Activated CD8-positive, alpha-beta memory T cell treated with anti-CD3 and anti-CD28 coated beads for 24 hours (primary cell): ENCODE results near the gene FOXJ2.
"Not testable (repeated sequence)": the region's sequence is repeated elsewhere in the genome, so short reads cannot be mapped to it uniquely, and the experiment has no call there.

Experiments
- DNase-seq: peaks from one replicate; pipeline ENCODE4 v3.0.0-alpha.2; 2020

The FOXJ2 gene

GRCh38 chr12:8031017-8031416, 1.5 kb upstream of the FOXJ2 start:
- DNase-seq: not testable (repeated sequence)

DNA sequence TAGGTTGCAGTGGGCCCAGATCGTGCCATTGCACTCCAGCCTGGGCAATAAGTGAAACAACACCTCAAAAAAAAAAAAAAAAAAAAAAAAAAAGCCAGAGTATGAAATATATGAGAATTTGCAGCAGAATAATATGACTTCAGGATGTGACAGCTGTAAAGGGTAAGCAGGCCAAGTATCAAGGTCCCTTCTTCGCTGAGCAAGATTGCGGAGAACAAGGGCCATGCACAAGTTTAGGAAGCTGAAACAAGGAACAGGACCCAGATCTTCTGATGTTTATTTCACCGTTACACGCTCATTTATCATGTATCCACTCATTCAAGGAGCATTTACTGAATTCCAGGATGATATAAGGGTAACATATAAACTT, 659 bp upstream of the FOXJ2 start:
- no peak for DNase-seq

DNA sequence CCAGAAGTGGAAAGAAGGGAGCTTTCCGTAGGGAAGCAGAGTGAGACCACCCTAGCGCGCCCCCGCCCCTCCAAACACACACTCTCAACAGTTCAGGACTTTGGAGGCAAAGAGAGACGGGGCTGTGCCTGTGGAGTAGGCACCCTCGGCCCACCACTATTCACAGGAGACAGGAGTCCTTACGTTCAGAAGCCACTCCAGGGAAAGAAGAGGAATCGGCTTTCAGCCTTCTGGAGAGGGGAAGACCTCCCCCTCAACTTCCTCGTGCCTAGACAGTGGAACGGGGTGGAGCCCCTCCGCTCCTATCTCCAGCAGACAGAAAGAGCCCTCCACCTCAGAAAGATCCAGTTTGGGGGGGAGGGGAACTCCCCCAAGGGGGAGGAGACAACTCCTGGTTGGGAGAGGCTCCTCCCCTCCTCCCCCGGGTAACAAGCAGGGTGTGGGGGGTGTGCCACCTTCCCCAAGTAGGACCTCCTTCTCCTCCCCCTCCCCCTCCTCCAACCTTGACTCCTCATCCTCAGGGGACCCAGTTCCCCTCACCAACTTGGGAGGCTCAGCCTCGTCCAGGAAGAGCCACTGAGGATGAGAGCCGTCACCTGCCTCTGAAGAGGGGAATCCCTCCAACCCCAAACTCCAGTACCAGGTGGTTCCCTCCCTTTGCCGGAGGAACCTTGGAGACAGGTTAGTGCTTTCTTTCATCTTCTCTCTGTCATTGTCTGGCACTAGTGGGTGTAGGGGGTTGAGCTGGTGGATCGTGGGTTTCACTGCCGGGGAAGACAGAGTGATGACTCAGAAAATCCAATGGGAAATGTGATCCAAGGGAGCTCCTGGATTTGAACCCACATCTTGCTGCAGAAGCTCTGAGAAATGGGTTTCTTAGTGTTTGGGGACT, 883 bp downstream of the FOXJ2 start:
- peak; percentile 76 for DNase-seq

GRCh38 chr12:8034802-8035201, 2.3 kb downstream of the FOXJ2 start:
- DNase-seq: no peak

- no peak for DNase-seq
Measured at GRCh38 chr12:8035440-8036010, 3.0 kb downstream of the FOXJ2 start.

GRCh38 chr12:8036346-8036745, 3.8 kb downstream of the FOXJ2 start:
- no peak for DNase-seq

DNA sequence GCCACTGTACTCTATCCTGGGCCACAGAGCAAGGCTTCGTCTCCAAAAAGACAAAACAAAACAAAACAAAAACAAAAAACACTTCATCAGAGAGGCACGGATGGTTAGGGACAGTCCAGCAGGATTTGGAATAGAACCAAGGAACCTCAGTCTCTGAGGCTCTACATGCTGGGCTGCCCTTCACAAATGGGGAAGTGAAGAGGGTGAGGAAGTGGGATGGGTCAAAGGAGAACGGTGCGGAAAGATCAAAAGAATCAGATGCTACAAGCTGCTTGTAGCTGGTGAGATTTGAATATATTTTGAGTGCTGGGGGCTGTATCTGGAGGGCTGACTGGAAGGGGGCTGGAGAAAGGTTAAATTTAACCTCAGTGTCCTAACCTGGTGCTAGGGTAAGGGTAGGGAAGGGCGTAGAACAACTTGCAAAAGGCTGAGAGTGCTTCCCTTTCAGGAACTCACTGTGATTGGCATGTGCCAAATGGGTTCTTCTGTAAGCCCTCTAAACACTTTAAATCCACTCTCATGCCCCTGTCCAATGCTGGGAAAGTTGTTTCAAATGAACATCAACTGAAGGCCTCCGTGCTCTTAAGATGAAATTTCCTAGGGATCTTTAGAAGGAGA, 4.6 kb downstream of the FOXJ2 start:
- DNase-seq: no peak

DNA sequence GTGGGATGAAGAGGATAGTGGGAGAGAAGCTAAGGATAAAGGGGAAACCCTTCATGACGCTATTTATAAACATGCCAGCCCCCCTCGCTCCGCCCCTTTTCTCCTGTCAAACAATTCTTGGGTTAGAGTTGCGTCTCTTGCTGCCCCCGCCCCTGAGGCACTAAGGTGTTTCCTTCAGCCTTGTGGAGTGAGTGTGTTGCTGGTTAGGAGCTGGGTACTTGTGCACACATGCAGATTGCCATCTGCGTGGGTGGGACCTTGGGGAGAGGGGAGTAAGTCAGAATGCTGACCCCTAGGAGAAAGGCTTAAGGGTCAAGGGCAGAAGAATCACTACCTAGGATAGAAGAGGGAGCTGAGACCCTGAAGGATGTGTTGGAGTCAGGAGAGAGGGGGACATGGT, 5.4 kb downstream of the FOXJ2 start:
- no peak for DNase-seq

- peak; percentile 67 for DNase-seq
Measured at GRCh38 chr12:8038659-8039114, 6.2 kb downstream of the FOXJ2 start.

DNA sequence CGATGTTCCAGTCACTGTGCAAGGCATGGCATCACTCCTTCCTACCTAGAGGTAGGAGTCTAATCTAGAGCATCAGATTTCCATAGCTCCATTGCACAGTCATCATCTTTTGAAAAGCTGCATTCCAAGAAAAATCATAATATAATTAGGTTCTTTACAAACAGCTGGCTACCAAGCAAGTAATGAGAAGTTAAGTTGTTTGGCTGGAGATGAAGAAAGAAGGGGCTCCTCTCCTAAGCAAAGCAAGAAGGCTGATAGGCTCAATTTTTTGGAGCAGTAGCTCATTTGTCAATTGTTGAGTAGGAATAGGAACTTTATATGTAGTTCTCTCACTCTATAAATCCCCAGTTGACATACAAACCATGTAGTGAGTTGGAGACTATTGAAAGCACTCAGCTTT, 8.3 kb downstream of the FOXJ2 start:
- no peak for DNase-seq

- DNase-seq: peak; percentile 91
Measured at GRCh38 chr12:8045952-8046944, 13.7 kb downstream of the FOXJ2 start.

DNA sequence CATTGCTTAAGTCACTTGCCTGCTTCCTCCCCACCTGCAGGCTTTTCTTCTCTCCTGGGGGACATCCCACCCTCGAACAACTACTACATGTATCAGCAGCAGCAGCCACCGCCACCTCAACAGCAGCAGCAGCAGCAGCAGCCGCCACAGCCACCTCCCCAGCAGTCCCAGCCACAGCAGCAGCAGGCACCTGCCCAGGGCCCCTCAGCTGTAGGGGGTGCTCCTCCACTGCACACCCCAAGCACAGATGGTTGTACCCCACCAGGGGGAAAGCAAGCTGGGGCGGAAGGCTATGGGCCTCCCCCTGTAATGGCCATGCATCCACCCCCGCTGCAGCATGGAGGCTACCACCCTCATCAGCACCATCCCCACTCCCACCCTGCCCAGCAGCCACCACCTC, 15.3 kb downstream of the FOXJ2 start:
- no peak for DNase-seq

- no peak for DNase-seq
Measured at GRCh38 chr12:8048906-8049305, 16.4 kb downstream of the FOXJ2 start.

GRCh38 chr12:8050600-8051250, 18.2 kb downstream of the FOXJ2 start:
- DNase-seq: no peak

GRCh38 chr12:8052679-8053078, 20.2 kb downstream of the FOXJ2 start:
- DNase-seq: no peak

GRCh38 chr12:8054816-8055215, 22.3 kb downstream of the FOXJ2 start:
- no peak for DNase-seq

GRCh38 chr12:8057306-8057705, 24.8 kb downstream of the FOXJ2 start:
- no peak for DNase-seq

GRCh38 chr12:8057839-8058238, 25.3 kb downstream of the FOXJ2 start:
- DNase-seq: no peak

GRCh38 chr12:8058506-8058905, 26.0 kb downstream of the FOXJ2 start:
- no peak for DNase-seq

DNA sequence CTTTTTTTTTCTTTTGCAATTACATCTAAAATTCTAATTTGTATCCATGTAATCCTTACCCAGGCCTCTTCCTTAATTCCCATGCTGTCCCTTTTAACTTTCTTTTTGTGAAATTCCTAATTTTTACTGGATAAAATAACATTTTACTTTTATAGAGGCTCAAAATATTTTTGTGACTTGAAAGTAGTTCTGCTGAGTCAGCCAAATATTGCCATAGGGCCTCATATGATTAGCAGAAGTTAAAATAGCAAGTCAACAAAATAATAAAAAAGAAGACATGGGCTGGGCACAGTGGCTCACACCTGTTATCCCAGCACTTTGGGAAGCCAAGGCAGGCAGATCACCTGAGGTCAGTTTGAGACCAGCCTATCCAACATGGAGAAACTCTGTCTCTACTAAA, 31.6 kb downstream of the FOXJ2 start:
- DNase-seq: no peak

DNA sequence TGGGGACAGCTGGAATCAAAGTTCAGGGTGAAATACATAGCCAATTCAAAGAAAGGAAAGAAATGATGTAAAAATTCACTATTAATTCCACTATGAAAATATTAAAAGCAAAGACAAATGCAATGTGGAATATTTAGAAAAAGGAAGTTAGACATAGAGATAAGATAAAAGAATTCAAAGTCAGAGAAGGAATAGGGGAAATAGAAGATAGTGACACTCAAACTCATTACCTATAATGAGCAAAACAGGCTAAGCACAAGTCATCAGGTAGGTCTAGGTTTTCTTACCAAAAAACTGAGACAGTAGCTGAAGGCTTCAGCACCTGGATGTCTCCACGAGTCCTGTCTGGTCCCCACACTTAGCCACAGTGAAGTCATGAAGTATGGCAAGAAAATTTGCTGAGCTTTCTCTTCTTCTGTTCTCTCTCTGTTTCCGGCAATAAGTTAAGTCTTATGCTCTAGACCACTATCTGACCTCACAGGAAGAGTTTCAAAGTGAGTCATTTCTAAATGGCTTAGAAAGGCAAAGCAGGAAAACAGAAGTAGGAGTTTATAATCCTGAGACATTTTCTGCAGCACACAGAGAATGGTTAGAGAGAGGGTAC, 33.6 kb downstream of the FOXJ2 start, which contains the start of gene C3AR1:
C3AR1 (minus strand) TSS at position 369 of the 604 bp plus-strand sequence. CDS start 6,174 bp downstream, outside the sequence.
- no peak for DNase-seq

DNA sequence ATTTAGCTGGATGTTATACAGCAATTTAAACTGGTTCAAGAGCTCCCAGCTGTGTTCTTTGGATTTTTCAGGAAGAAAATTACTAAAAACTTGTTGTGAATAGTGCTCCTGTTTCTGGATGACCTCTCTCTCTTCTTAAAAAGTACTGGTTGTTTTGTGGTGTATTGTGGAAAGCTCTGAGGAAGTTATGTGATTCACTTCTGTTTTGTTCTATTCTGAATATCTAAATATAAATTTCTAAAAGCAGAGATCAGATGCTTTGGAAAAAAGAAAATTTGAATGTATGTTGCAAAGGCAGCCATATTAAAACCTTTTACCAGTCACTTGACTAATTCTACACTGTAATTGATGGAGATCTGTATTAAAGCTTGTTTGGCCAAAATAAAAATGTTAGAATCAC, 37.1 kb downstream of the FOXJ2 start:
- DNase-seq: no peak
